NT2/D1 (cell line): Measurements from ENCODE around the gene LTBP1.

Experiments
- YY1 ChIP-seq: IDR thresholded peaks from 2 replicates; pipeline ENCODE4 v1.6.1; 2011; ENCODE audit not compliant: insufficient read length, insufficient read depth
- ZNF274 ChIP-seq: IDR thresholded peaks from 2 replicates; pipeline ENCODE4 v1.6.1; 2011; ENCODE audit warnings: mild to moderate bottlenecking, low read depth, low read length

GRCh38 chr2:33425586-33426031 is 478.9 kb downstream of the LTBP1 start:
- no peak for TF ChIP-seq ZNF274
- TF ChIP-seq YY1, result no peak
